ENCODE measurements around the gene BEND2. TPM values are rescaled to one million over a fixed set of nuclear protein-coding genes. Genes with fewer than 3 reads are reported as not detected.

Gene BEND2
- polyA plus RNA-seq, 1 donor from 2014 or later = not detected

- Histone ChIP-seq H3K4me2 (ENCODE audit: low read length) (no peak overlapping the region), H3K27ac (ENCODE audit: low read length) (no peak overlapping the region), H3K36me3 (ENCODE audit: insufficient read depth, low read length) (no peaks in the 10 kb centered on the region), H3K9ac (ENCODE audit: low read length) (no peak overlapping the region), H3K9me3 (ENCODE audit: low read length) (no peaks in the 10 kb centered on the region), H3K4me3 (ENCODE audit: low read length) (no peak overlapping the region), H3K79me2 (replicated peaks; ENCODE audit: insufficient read depth, low read length) (no peaks in the 10 kb centered on the region), H3K9me2 (ENCODE audit: insufficient read depth, low read length) (no peaks in the 10 kb centered on the region), H4K20me1 (ENCODE audit: insufficient read depth) (no peaks in the 10 kb centered on the region), H2AFZ (ENCODE audit: low read depth, low read length) (no peak overlapping the region), H3K27me3 (ENCODE audit: insufficient read depth, low read depth, low read length) (no peaks in the 10 kb centered on the region), H3F3A (ENCODE audit: insufficient read depth, low read length, poor library complexity, severe bottlenecking) (no peaks in the 10 kb centered on the region)
- no peak for TF ChIP-seq SMC3 (conservative IDR thresholded peaks at IDR 0.05; ENCODE audit: poor library complexity)
Observed at GRCh38 chrX:18194688-18195087, 26.0 kb downstream of the BEND2 start.

DNA sequence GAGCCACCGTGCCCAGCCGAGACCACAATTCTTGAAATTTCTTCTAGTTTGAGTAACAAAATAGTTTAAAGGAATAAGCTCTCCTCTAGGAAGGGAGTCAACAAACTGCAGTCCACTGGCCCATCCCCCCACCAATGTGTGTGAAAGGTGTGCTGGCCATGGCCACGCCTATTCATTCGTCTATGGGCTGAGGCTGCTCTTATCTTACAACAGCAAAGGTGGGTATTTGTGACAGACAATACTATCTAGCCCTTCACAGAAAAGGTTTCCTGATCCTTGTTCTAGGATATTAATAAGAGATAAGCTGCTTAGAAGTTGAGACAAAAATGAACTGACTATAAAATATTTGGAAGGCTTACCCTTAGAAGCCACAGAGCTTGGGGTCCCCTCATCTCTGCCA is 41.2 kb downstream of the BEND2 start:
- H3F3A ChIP-seq (ENCODE audit: insufficient read depth, low read length, poor library complexity, severe bottlenecking) = no peaks in the 10 kb centered on the region
- no peak overlapping the region for H3K4me3 ChIP-seq (ENCODE audit: low read length)
- TF ChIP-seq EP300 (conservative IDR thresholded peaks at IDR 0.05; ENCODE audit: poor library complexity, severe bottlenecking) (no peak), EZH2 (IDR thresholded peaks at IDR 0.05; ENCODE audit: borderline replicate concordance, insufficient read depth, low read length, poor library complexity, severe bottlenecking) (no peak)
- TF ChIP-seq, protein P1, sequence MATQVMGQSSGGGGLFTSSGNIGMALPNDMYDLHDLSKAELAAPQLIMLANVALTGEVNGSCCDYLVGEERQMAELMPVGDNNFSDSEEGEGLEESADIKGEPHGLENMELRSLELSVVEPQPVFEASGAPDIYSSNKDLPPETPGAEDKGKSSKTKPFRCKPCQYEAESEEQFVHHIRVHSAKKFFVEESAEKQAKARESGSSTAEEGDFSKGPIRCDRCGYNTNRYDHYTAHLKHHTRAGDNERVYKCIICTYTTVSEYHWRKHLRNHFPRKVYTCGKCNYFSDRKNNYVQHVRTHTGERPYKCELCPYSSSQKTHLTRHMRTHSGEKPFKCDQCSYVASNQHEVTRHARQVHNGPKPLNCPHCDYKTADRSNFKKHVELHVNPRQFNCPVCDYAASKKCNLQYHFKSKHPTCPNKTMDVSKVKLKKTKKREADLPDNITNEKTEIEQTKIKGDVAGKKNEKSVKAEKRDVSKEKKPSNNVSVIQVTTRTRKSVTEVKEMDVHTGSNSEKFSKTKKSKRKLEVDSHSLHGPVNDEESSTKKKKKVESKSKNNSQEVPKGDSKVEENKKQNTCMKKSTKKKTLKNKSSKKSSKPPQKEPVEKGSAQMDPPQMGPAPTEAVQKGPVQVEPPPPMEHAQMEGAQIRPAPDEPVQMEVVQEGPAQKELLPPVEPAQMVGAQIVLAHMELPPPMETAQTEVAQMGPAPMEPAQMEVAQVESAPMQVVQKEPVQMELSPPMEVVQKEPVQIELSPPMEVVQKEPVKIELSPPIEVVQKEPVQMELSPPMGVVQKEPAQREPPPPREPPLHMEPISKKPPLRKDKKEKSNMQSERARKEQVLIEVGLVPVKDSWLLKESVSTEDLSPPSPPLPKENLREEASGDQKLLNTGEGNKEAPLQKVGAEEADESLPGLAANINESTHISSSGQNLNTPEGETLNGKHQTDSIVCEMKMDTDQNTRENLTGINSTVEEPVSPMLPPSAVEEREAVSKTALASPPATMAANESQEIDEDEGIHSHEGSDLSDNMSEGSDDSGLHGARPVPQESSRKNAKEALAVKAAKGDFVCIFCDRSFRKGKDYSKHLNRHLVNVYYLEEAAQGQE (IDR thresholded peaks at IDR 0.05; ENCODE audit: borderline replicate concordance) = no peak
- H3K27ac ChIP-seq (ENCODE audit: low read length) = no peak overlapping the region
- no peaks in the 10 kb centered on the region for H4K20me1 ChIP-seq (ENCODE audit: insufficient read depth)
- H3K27me3 ChIP-seq (ENCODE audit: insufficient read depth, low read depth, low read length) = no peaks in the 10 kb centered on the region
- no peak overlapping the region for H3K4me2 ChIP-seq (ENCODE audit: low read length)
- no peaks in the 10 kb centered on the region for H3K79me2 ChIP-seq (replicated peaks; ENCODE audit: insufficient read depth, low read length)
- H3K36me3 ChIP-seq (ENCODE audit: insufficient read depth, low read length) = no peaks in the 10 kb centered on the region
- H2AFZ ChIP-seq (ENCODE audit: low read depth, low read length) = no peak overlapping the region
- no peak overlapping the region for H3K9ac ChIP-seq (ENCODE audit: low read length)
- H3K9me2 ChIP-seq (ENCODE audit: insufficient read depth, low read length) = no peaks in the 10 kb centered on the region
- H3K9me3 ChIP-seq (ENCODE audit: low read length) = no peaks in the 10 kb centered on the region

- Histone ChIP-seq H3K36me3 (ENCODE audit: insufficient read depth, low read length) (no peaks in the 10 kb centered on the region), H3K27me3 (ENCODE audit: insufficient read depth, low read depth, low read length) (no peaks in the 10 kb centered on the region), H3K79me2 (replicated peaks; ENCODE audit: insufficient read depth, low read length) (no peaks in the 10 kb centered on the region), H3K4me3 (ENCODE audit: low read length) (no peak overlapping the region), H2AFZ (ENCODE audit: low read depth, low read length) (no peak overlapping the region), H3K9ac (ENCODE audit: low read length) (no peak overlapping the region), H3K9me3 (ENCODE audit: low read length) (no peaks in the 10 kb centered on the region), H4K20me1 (ENCODE audit: insufficient read depth) (no peaks in the 10 kb centered on the region), H3F3A (ENCODE audit: insufficient read depth, low read length, poor library complexity, severe bottlenecking) (no peaks in the 10 kb centered on the region), H3K27ac (ENCODE audit: low read length) (no peak overlapping the region), H3K9me2 (ENCODE audit: insufficient read depth, low read length) (no peaks in the 10 kb centered on the region), H3K4me2 (ENCODE audit: low read length) (no peak overlapping the region)
- TF ChIP-seq CTCF (IDR thresholded peaks at IDR 0.05; ENCODE audit: poor library complexity, severe bottlenecking) = no peak
- TF ChIP-seq POLR2AphosphoS5 (IDR thresholded peaks at IDR 0.05) = no peak
Observed at GRCh38 chrX:18174971-18175370, 45.7 kb downstream of the BEND2 start.
